ENCODE data around the gene CLDN24. TPM values are rescaled to one million over a fixed set of nuclear protein-coding genes. Genes with fewer than 3 reads are reported as not detected.
A peak's percentile ranks its signal among the peaks of the same experiment; 100 is the strongest.

The CLDN24 gene
- total RNA-seq, 4 donors from 2014 or later: not detected

DNA sequence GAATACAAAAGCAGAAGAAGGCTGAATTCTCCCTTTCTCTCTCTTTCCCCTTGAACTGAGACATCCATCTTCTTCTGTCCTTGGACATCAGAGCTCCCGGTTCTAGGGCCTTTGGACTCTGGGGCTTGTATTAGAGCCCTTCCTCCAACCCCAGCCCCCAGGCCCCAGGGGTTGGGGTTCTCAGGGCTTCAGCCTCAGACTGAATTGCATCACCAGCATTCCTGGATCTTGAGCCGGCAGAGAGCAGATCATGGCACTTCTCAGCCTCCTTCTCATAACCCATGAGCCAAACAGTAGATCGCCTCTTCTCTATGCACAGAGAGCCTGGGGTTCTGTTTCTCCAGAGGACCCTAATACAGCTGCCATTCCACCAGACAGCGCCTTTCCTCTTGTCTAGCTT, 25.3 kb upstream of the CLDN24 start:
- no peak overlapping the region for H3K4me3 ChIP-seq
- H3K27ac ChIP-seq: no peak overlapping the region
- 95% methylated on average over 3 of the region's 4 CpGs for WGBS
- DNase-seq (ENCODE audit: low spot score in 2 of 2): no peak
- TF ChIP-seq POLR2AphosphoS5 (IDR thresholded peaks at IDR 0.05) (no peak), POLR2A (IDR thresholded peaks at IDR 0.05) (no peak), EP300 (IDR thresholded peaks at IDR 0.05) (no peak)
- TF ChIP-seq, protein P1, sequence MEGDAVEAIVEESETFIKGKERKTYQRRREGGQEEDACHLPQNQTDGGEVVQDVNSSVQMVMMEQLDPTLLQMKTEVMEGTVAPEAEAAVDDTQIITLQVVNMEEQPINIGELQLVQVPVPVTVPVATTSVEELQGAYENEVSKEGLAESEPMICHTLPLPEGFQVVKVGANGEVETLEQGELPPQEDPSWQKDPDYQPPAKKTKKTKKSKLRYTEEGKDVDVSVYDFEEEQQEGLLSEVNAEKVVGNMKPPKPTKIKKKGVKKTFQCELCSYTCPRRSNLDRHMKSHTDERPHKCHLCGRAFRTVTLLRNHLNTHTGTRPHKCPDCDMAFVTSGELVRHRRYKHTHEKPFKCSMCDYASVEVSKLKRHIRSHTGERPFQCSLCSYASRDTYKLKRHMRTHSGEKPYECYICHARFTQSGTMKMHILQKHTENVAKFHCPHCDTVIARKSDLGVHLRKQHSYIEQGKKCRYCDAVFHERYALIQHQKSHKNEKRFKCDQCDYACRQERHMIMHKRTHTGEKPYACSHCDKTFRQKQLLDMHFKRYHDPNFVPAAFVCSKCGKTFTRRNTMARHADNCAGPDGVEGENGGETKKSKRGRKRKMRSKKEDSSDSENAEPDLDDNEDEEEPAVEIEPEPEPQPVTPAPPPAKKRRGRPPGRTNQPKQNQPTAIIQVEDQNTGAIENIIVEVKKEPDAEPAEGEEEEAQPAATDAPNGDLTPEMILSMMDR (IDR thresholded peaks at IDR 0.05): no peak
- no peaks in the 10 kb centered on the region for H3K36me3 ChIP-seq
- H3K9me3 ChIP-seq: no peaks in the 10 kb centered on the region
- H3K4me1 ChIP-seq: peaks cover 19% of the 10 kb centered on the region
- no peaks in the 10 kb centered on the region for H3K27me3 ChIP-seq

DNA sequence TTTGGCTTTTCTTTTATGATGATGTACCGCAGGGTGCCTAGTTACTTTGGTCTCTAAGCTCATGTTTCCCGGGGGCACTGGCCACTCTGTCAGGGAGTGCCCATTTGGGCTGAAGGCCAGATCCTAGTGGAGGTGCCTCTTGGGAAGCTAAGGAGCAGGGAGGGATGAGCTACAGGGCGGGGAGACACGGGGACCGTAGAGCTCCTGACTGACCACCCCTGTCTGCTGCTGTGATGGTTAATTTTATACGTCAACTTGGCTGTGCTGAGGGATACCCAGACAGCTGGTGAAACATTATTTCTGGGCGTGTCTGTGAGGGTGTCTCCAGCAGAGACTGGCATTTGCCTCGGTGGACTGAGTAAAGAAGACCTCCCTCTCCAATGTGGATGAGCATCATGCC, 24.9 kb upstream of the CLDN24 start:
- no peak for DNase-seq (ENCODE audit: low spot score in 2 of 2)
- H3K36me3 ChIP-seq: no peaks in the 10 kb centered on the region
- TF ChIP-seq, protein P1 (IDR thresholded peaks at IDR 0.05): no peak
- TF ChIP-seq POLR2AphosphoS5 (IDR thresholded peaks at IDR 0.05): no peak
- no peak for TF ChIP-seq EP300 (IDR thresholded peaks at IDR 0.05)
- no peak for TF ChIP-seq POLR2A (IDR thresholded peaks at IDR 0.05)
- H3K27me3 ChIP-seq: no peaks in the 10 kb centered on the region
- 87% methylated on average over 8 of the region's 8 CpGs for WGBS
- H3K27ac ChIP-seq: no peak overlapping the region
- H3K9me3 ChIP-seq: no peaks in the 10 kb centered on the region
- H3K4me3 ChIP-seq: no peak overlapping the region
- H3K4me1 ChIP-seq: peaks cover 19% of the 10 kb centered on the region

DNA sequence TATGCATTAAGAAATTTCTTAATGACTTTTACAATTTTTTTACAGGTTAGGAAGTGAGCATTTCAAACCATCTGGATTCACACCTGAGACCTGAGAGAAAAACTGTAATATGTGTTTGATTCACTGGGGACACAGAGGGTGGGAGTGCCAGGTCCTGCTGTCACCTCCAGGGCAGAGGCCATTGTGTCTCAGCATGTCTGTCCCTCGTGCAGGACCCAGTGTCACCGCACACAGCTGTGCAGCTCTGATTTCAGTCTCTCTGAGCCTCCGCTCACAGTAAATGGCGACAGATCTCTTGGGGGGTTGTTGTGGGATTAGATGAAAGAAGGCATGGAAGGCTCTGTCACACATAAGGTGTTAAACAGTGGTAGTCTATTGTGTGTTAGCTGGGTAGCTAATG, 23.0 kb upstream of the CLDN24 start:
- Histone ChIP-seq H3K9me3 (no peaks in the 10 kb centered on the region), H3K4me1 (peaks cover 18% of the 10 kb centered on the region), H3K4me3 (no peak overlapping the region), H3K27me3 (no peaks in the 10 kb centered on the region), H3K27ac (no peak overlapping the region), H3K36me3 (no peaks in the 10 kb centered on the region)
- DNase-seq (ENCODE audit: low spot score in 2 of 2): no peak
- TF ChIP-seq, protein P1 (IDR thresholded peaks at IDR 0.05): no peak
- TF ChIP-seq POLR2A (IDR thresholded peaks at IDR 0.05) (no peak), EP300 (IDR thresholded peaks at IDR 0.05) (no peak), POLR2AphosphoS5 (IDR thresholded peaks at IDR 0.05) (no peak)
- WGBS: 90% methylated on average over 4 of the region's 4 CpGs

DNA sequence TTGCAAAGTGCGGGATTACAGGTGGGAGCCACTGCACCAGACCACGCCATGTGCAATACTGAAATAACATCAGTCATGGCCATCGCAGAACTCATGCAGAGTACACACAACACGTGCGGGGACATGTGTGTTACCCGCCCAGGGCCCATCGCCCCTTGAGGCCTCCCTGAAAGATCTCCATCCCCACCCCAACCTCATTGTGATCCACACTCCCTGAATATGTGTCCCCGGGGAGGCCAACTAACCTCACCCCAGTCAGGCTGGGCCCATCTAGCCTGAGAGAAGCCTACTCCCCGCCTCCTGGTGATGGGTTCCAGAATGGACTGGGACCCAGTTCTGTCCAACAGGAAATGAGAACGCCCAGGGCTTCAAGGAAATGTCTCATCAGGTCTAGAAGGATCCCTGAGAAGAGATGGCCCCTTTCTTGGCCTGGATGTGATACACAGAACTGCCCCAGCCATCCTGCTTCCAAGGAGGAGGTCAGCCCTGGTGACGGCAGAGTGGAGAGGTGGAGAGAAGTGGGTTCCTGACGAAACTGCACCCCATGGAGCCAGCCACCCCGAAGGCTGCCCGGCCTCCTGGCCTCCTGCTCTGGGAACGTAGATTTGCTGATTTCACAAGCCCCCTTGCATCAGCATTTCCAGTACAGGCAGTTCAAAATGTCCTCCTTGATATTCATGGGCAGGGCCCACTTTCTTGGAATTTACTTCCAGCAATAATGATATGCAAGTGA, 22.5 kb upstream of the CLDN24 start:
- WGBS: 95% methylated on average over 15 of the region's 15 CpGs

DNA sequence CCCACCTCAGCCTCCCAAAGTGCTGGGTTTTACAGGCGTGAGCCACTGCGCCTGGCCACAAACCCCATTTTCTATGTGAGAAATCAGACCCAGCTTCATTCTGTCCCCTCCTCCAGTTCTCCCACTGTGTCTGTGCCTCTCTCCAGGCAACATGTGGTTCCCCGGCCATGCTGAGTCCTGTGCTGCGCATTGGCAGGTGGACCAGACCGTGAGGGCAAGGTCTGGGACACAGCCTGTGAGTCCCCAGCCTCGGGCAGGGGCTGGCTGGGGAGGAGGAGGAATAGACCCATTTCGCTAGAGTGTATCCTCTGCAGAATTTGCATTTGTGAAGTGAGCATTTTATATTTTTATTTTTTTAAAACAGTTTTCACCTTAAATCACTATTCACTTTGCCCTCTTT, 21.5 kb upstream of the CLDN24 start:
- H3K4me3 ChIP-seq: no peak overlapping the region
- no peak overlapping the region for H3K27ac ChIP-seq
- H3K4me1 ChIP-seq: peaks cover 6% of the 10 kb centered on the region
- 96% methylated on average over 7 of the region's 7 CpGs for WGBS
- no peaks in the 10 kb centered on the region for H3K9me3 ChIP-seq
- DNase-seq (ENCODE audit: low spot score in 2 of 2): peak in 1 of 2 donors; percentile 24
- H3K36me3 ChIP-seq: no peaks in the 10 kb centered on the region
- TF ChIP-seq EP300 (IDR thresholded peaks at IDR 0.05) (no peak), POLR2AphosphoS5 (IDR thresholded peaks at IDR 0.05) (no peak), POLR2A (IDR thresholded peaks at IDR 0.05) (no peak)
- TF ChIP-seq, protein P1 (IDR thresholded peaks at IDR 0.05): no peak
- H3K27me3 ChIP-seq: no peaks in the 10 kb centered on the region

More for the DNA sequence above, 22.5 kb upstream of the CLDN24 start:
- no peak for TF ChIP-seq EP300 (IDR thresholded peaks at IDR 0.05)
- no peak for TF ChIP-seq POLR2AphosphoS5 (IDR thresholded peaks at IDR 0.05)
- TF ChIP-seq POLR2A (IDR thresholded peaks at IDR 0.05): no peak
- TF ChIP-seq, protein P1 (IDR thresholded peaks at IDR 0.05): no peak
- Histone ChIP-seq H3K36me3 (no peaks in the 10 kb centered on the region), H3K4me3 (no peak overlapping the region), H3K27me3 (no peaks in the 10 kb centered on the region), H3K4me1 (peaks cover 15% of the 10 kb centered on the region), H3K27ac (no peak overlapping the region), H3K9me3 (no peaks in the 10 kb centered on the region)
- peak in 1 of 2 donors; percentile 41 for DNase-seq (ENCODE audit: low spot score in 2 of 2)
